H1 (cell line): ENCODE results near the gene UXT. TPM values are rescaled to one million over a fixed set of nuclear protein-coding genes. Genes with fewer than 3 reads are reported as not detected.

Source experiments
- CTCF ChIA-PET: fragments of 300-600 bp; sonication (Branson Sonifier 250); formaldehyde crosslinking; loops from one replicate; lab custom pipeline; 2021; ENCODE audit not compliant: partially characterized antibody; lab: Charles Lee
- POLR2A ChIA-PET: fragments of 300-600 bp; sonication (Branson Sonifier 250); formaldehyde crosslinking; loops from one replicate; lab custom pipeline; 2021; ENCODE audit warnings: inconsistent platforms; ENCODE audit not compliant: partially characterized antibody; lab: Charles Lee
- DNase-seq, 2 experiments: peaks; one replicate each; pipeline versions ENCODE4 v3.0.0 to v3.0.0-alpha.2; 2010 to 2022; ENCODE audit warnings: low spot score in 2 of 2, low read depth in 1 of 2, mixed read lengths in 1 of 2
- FAIRE-seq: peaks from 2 replicates; lab custom pipeline; 2011; peaks lifted over from hg19 to GRCh38; lab: Jason Lieb, UNC
- H2AFZ ChIP-seq: 2 replicates; pipeline ENCODE4 v1.8.1; 2012; ENCODE audit warnings: low read length, inconsistent platforms
- H2AK5ac ChIP-seq: 2 replicates; pipeline ENCODE4 v1.6.1; 2013; ENCODE audit warnings: low read depth, low read length
- H2BK120ac ChIP-seq: replicated peaks from 2 replicates; pipeline ENCODE3; 2013; ENCODE audit warnings: low read depth, low read length, inconsistent platforms
- H2BK12ac ChIP-seq: 2 replicates; pipeline ENCODE4 v1.6.1; 2013; ENCODE audit warnings: low read depth, low read length
- H2BK15ac ChIP-seq: 2 replicates; pipeline ENCODE4 v1.6.1; 2013; ENCODE audit warnings: low read length
- H2BK20ac ChIP-seq: 2 replicates; pipeline ENCODE4 v1.6.1; 2013; ENCODE audit warnings: low read length
- H2BK5ac ChIP-seq: 2 replicates; pipeline ENCODE4 v1.6.1; 2013; ENCODE audit warnings: low read depth, low read length
- H3K14ac ChIP-seq: 2 replicates; pipeline ENCODE4 v1.6.1; 2013; ENCODE audit warnings: inconsistent platforms; ENCODE audit not compliant: insufficient read length
- H3K18ac ChIP-seq: 2 replicates; pipeline ENCODE4 v1.6.1; 2013; ENCODE audit warnings: low read length; ENCODE audit errors: extremely low read depth
- H3K23ac ChIP-seq: 2 replicates; pipeline ENCODE4 v1.6.1; 2013; ENCODE audit warnings: inconsistent platforms; ENCODE audit not compliant: insufficient read length
- H3K23me2 ChIP-seq: 2 replicates; pipeline ENCODE4 v1.6.1; 2013; ENCODE audit warnings: low read depth, low read length
- H3K27ac ChIP-seq: 2 replicates; pipeline ENCODE4 v1.6.1; 2011; ENCODE audit warnings: low read depth, low read length, inconsistent platforms
- H3K27me3 ChIP-seq, 4 experiments: replicated peaks in 1 of 4; 1 replicate in 1 of 4; 2 replicates in 3 of 4; pipeline versions ENCODE4 v1.6.1 to v1.8.1; 2011 to 2013; ENCODE audit warnings: low read length in 3 of 4, mild to moderate bottlenecking in 3 of 4, inconsistent platforms in 2 of 4, mixed read lengths in 2 of 4, moderate library complexity in 1 of 4; ENCODE audit not compliant: control insufficient read depth in 3 of 4, insufficient read depth in 3 of 4; ENCODE audit errors: extremely low read depth in 1 of 4
- H3K36me3 ChIP-seq, 4 experiments: 2 replicates each; pipeline versions ENCODE4 v1.6.1 to v1.8.1; 2011 to 2013; ENCODE audit warnings: mild to moderate bottlenecking in 4 of 4, low read length in 3 of 4, moderate library complexity in 2 of 4, control low read depth in 1 of 4, inconsistent platforms in 1 of 4; ENCODE audit not compliant: insufficient read depth in 4 of 4, control insufficient read depth in 2 of 4
- H3K4ac ChIP-seq: replicated peaks from 2 replicates; pipeline ENCODE3; 2013; ENCODE audit warnings: low read length, low read depth, mixed read lengths, inconsistent platforms; ENCODE audit not compliant: insufficient read length
- H3K4me1 ChIP-seq, 4 experiments: replicated peaks in 1 of 4; 1 replicate in 1 of 4; 2 replicates in 3 of 4; pipeline versions ENCODE4 v1.6.1 to v1.8.1; 2011 to 2013; ENCODE audit warnings: low read length in 3 of 4, inconsistent platforms in 2 of 4, mixed read lengths in 1 of 4; ENCODE audit not compliant: insufficient read depth in 4 of 4, control insufficient read depth in 3 of 4
- H3K4me2 ChIP-seq, 2 experiments: 2 replicates each; pipeline versions ENCODE4 v1.6.1 to v1.8.1; 2011 to 2013; ENCODE audit warnings: low read depth in 2 of 2, low read length in 2 of 2, control low read depth in 1 of 2, inconsistent platforms in 1 of 2, mild to moderate bottlenecking in 1 of 2; ENCODE audit not compliant: insufficient read depth in 1 of 2
- H3K4me3 ChIP-seq, 4 experiments: fragments of 200-600, 300-600 bp in 1 of 4; sonication (generic), shearing (Covaris generic), sonication (Bioruptor Twin) in 1 of 4; 2 replicates each; pipeline versions ENCODE4 v1.5.1 to v1.8.1; 2011 to 2016; ENCODE audit warnings: low read length in 4 of 4, low read depth in 3 of 4, control low read depth in 2 of 4, inconsistent platforms in 2 of 4, mild to moderate bottlenecking in 2 of 4, mixed read lengths in 1 of 4, moderate library complexity in 1 of 4; ENCODE audit not compliant: insufficient read depth in 2 of 4; ENCODE audit errors: extremely low read depth in 1 of 4
- H3K56ac ChIP-seq: replicated peaks from 2 replicates; pipeline ENCODE3; 2013; ENCODE audit warnings: low read depth, mild to moderate bottlenecking, mixed read lengths, low read length, inconsistent platforms; ENCODE audit not compliant: insufficient read length
- H3K79me1 ChIP-seq: 2 replicates; pipeline ENCODE4 v1.6.1; 2013; ENCODE audit warnings: low read depth, low read length, control low read depth
- H3K79me2 ChIP-seq, 2 experiments: 2 replicates each; pipeline versions ENCODE4 v1.6.1 to v1.8.1; 2012 to 2013; ENCODE audit warnings: low read length in 2 of 2, mild to moderate bottlenecking in 2 of 2, inconsistent platforms in 1 of 2; ENCODE audit not compliant: insufficient read depth in 2 of 2, control insufficient read depth in 1 of 2
- H3K9ac ChIP-seq, 4 experiments: replicated peaks in 1 of 4; 1 replicate in 1 of 4; 2 replicates in 3 of 4; pipeline versions ENCODE4 v1.6.1 to v1.8.1; 2011 to 2013; ENCODE audit warnings: low read depth in 3 of 4, low read length in 3 of 4, control low read depth in 2 of 4, mild to moderate bottlenecking in 2 of 4, moderate library complexity in 2 of 4, inconsistent platforms in 1 of 4; ENCODE audit errors: extremely low read depth in 1 of 4
- H3K9me3 ChIP-seq, 2 experiments: 2 replicates each; pipeline versions ENCODE4 v1.6.1 to v1.8.1; 2012 to 2013; ENCODE audit warnings: mild to moderate bottlenecking in 2 of 2, moderate library complexity in 2 of 2, control low read depth in 1 of 2, inconsistent platforms in 1 of 2, low read depth in 1 of 2, low read length in 1 of 2, mixed read lengths in 1 of 2; ENCODE audit not compliant: insufficient read depth in 2 of 2
- H4K20me1 ChIP-seq, 2 experiments: replicated peaks in 1 of 2; 2 replicates each; pipeline versions ENCODE3 to v1.8.1; 2011 to 2013; ENCODE audit warnings: inconsistent platforms in 2 of 2, low read length in 2 of 2, mild to moderate bottlenecking in 1 of 2; ENCODE audit not compliant: insufficient read depth in 2 of 2, control insufficient read depth in 1 of 2
- H4K5ac ChIP-seq: 2 replicates; pipeline ENCODE4 v1.6.1; 2013; ENCODE audit warnings: low read length, low read depth, mixed read lengths, inconsistent platforms; ENCODE audit not compliant: insufficient read length
- H4K8ac ChIP-seq: 2 replicates; pipeline ENCODE4 v1.8.0; 2013; ENCODE audit warnings: mild to moderate bottlenecking, moderate library complexity, low read length, inconsistent platforms; ENCODE audit not compliant: insufficient read depth; ENCODE audit errors: extremely low read depth
- H4K91ac ChIP-seq: replicated peaks from 2 replicates; pipeline ENCODE3; 2013; ENCODE audit warnings: low read length, mixed read lengths, inconsistent platforms; ENCODE audit not compliant: insufficient read length
- CBX5 ChIP-seq: fragments of 300-800, 300-1000 bp; sonication (generic); IDR thresholded peaks from 2 replicates; pipeline ENCODE4 v1.7.1; 2016; ENCODE audit warnings: antibody characterized with exemption, low read length, low read depth
- RBBP5 ChIP-seq: IDR thresholded peaks from 2 replicates; pipeline ENCODE4 v1.7.1; 2012; ENCODE audit warnings: low read depth, mild to moderate bottlenecking, inconsistent platforms, low read length, moderate library complexity, borderline replicate concordance
- RNF2 ChIP-seq: fragments of 200-900, 300-1000 bp; sonication (generic); IDR thresholded peaks from 2 replicates; pipeline ENCODE4 v1.7.1; 2016; ENCODE audit warnings: borderline replicate concordance, low read depth, mild to moderate bottlenecking, antibody characterized with exemption, low read length; ENCODE audit not compliant: poor library complexity, severe bottlenecking; ENCODE audit errors: missing control alignments
- SAP30 ChIP-seq: fragments of 300-600 bp; sonication (generic); IDR thresholded peaks from 2 replicates; pipeline ENCODE4 v1.7.1; 2012; ENCODE audit warnings: low read length, moderate library complexity, mild to moderate bottlenecking, inconsistent platforms; ENCODE audit not compliant: insufficient read depth, insufficient replicate concordance
- SRF ChIP-seq: IDR thresholded peaks from 2 replicates; pipeline ENCODE4 v1.6.1; 2011; ENCODE audit warnings: mild to moderate bottlenecking, low read depth, low read length, moderate library complexity
- WGBS, 2 experiments: shearing (Covaris generic) in 1 of 2; methylation state at CpG; one replicate each; pipeline versions ENCODE4 v1.1.6 to v1.1.7; 2013 to 2015; ENCODE audit warnings: low lambda C conversion rate in 2 of 2, mixed read lengths in 2 of 2, inconsistent platforms in 1 of 2, low coverage in 1 of 2, missing lambda C conversion rate in 1 of 2; ENCODE audit not compliant: insufficient replicate concordance in 2 of 2, insufficient coverage in 1 of 2, insufficient read length in 1 of 2; ENCODE audit errors: extremely low coverage in 1 of 2, missing lambda C conversion rate in 1 of 2; 5-methylcytosine and 5-hydroxymethylcytosine counted together
- long read RNA-seq, 2 experiments: library from RNA in 1 of 2; library from capped mRNA in 1 of 2; stranded (forward); transcript quantifications; one replicate each; pipeline ENCODE4 v2.0.0, GENCODE V29; 2021; ENCODE audit warnings: inconsistent platforms in 1 of 2
- polyA minus RNA-seq, 3 experiments: library from RNA; depleted of rRNA, polyadenylated mRNA; stranded (reverse); fragments of >200 nt; gene quantifications; 1 replicate in 2 of 3; 2 replicates in 1 of 3; pipeline ENCODE4 v1.2.3, GENCODE V29; 2011
- polyA plus RNA-seq, 7 experiments: library from polyadenylated mRNA; depleted of rRNA in 3 of 7; stranded (reverse) in 5 of 7; unstranded in 2 of 7; fragments of >200 nt in 5 of 7; fragments of 200-250 nt in 2 of 7; gene quantifications; 1 replicate in 5 of 7; 2 replicates in 1 of 7; 4 replicates in 1 of 7; pipeline versions ENCODE4 v1.2.1 to v1.2.3, GENCODE V29; 2011 to 2013; ENCODE audit warnings: missing spikeins in 2 of 7, mixed read lengths in 2 of 7
- total RNA-seq: library from RNA; stranded (reverse); fragmentation: NEBNext Ultra II Directional; extraction: Animal tissue kit (Norgen Biotek cat#: 25700); gene quantifications from 2 replicates; pipeline ENCODE4 v1.2.1, GENCODE V29; 2021
- TF ChIP-seq, protein P1 (sequence below): IDR thresholded peaks from 2 replicates; pipeline ENCODE4 v1.6.1; 2012; ENCODE audit warnings: inconsistent platforms

The UXT gene, protein sequence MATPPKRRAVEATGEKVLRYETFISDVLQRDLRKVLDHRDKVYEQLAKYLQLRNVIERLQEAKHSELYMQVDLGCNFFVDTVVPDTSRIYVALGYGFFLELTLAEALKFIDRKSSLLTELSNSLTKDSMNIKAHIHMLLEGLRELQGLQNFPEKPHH
- total RNA-seq (68.5 and 69.4 TPM in 2 replicates), polyA plus RNA-seq (2011; rRNA removed) (95.0 and 116 TPM in 2 replicates), polyA minus RNA-seq (2011; rRNA and poly(A)+ RNA removed) (30.0 and 31.0 TPM in 2 replicates)
- polyA plus RNA-seq (2011; cell fraction: cytosol; rRNA removed), result 96.8 TPM
- 67.4 TPM for polyA plus RNA-seq (2011; cell fraction: nucleus; rRNA removed)
- polyA plus RNA-seq (2012, experiment 1 of 2), result 75.9 to 112 TPM (median 105 TPM) in 4 replicates
- polyA plus RNA-seq (2012, experiment 2 of 2), result 185 TPM
- 73.6 TPM for polyA plus RNA-seq (2013, experiment 1 of 2)
- polyA plus RNA-seq (2013, experiment 2 of 2), result 76.3 TPM
- 26.7 TPM for polyA minus RNA-seq (2011; cell fraction: cytosol; rRNA and poly(A)+ RNA removed)
- polyA minus RNA-seq (2011; cell fraction: nucleus; rRNA and poly(A)+ RNA removed), result 35.8 TPM
- long read RNA-seq, experiment 1, transcript UXT-201 (7 exons, 574 nt), result minor isoform, 15 of 68 reads
- long read RNA-seq, experiment 1, transcript UXT-202 (6 exons, 701 nt), result major isoform, 43 of 68 reads
- long read RNA-seq, experiment 1, partial matches to known transcripts, result 1 of 68 reads
- long read RNA-seq, experiment 1, other reads (novel, unspliced or antisense), result 8 of 68 reads
- long read RNA-seq, experiment 2, result 0 reads

DNA sequence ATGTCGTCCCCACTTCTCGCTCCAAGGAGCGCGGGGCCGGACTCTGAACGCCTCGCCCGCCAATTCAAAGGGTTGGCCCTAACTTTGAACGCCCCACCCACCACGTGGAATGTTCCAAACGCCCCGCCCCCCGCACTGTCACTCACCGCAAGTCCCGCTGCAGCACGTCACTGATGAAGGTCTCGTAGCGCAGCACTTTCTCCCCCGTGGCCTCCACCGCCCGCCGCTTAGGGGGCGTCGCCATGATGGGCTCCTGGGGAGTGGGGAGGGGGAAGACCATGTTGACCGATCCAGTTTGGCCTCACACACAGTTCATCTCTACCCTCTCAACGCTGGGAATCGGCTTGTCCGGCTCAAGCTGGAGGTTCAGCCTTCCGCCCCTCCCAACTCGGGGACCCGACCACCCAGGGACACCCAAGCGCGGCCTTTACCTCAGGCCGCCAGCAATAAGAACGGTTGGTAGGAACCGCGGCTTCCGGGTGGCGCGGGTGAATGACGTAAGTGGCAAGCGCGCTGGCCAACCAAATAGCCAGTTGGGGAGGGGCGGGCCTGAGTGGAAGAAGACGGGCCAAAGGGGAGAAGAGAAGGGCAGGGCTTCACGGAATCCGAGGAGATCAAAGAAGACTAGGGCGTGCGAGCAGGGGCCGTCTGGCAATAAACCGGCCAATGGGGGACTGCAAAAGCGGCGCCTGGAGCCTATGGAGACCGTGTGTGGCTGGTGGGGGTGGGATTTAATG lies at the start of gene UXT:
Gene UXT (minus strand): TSS at position 497 of the 737 bp plus-strand sequence. CDS start 253 bp downstream, at position 244.
- H2BK5ac ChIP-seq, result 0 out of 2 replicates have a peak within 1 kb of the TSS, but pooled peaks have one; percentile 83
- no peak within 1 kb of the TSS for H2AFZ ChIP-seq
- no peaks in the 10 kb centered on the region for H3K23me2 ChIP-seq
- H2BK15ac ChIP-seq, result no peak within 1 kb of the TSS
- H3K18ac ChIP-seq, result no peak within 1 kb of the TSS; the same call in 1 of the 2 replicates
- H2BK20ac ChIP-seq, result no peak within 1 kb of the TSS
- peak; percentile 85 to 89 for DNase-seq
- H3K27ac ChIP-seq, result peak within 1 kb of the TSS; percentile 98
- peak within 1 kb of the TSS; percentile 55 to 65 for H3K4me2 ChIP-seq
- no peak within 1 kb of the TSS for H3K23ac ChIP-seq
- peaks cover 0 to 4% (median 1%) of the 10 kb centered on the region in 4 experiments; a peak in 3 of 7 replicates for H3K27me3 ChIP-seq
- H3K4ac ChIP-seq, result no peak within 1 kb of the TSS
- peaks cover 0 to 16% (median 10%) of the 10 kb centered on the region in 4 experiments; a peak in 5 of 8 replicates for H3K36me3 ChIP-seq
- no peak within 1 kb of the TSS for H3K14ac ChIP-seq
- H3K4me3 ChIP-seq, result peak within 1 kb of the TSS; percentile 69 to 96 (median 88)
- peak within 1 kb of the TSS; percentile 79 for H4K5ac ChIP-seq
- FAIRE-seq, result no peak
- WGBS, 2 experiments, result 2% methylated on average over 28 of the region's 54 CpGs; no CpG with 5 or more reads in 1 of the 2 experiments
- no peak within 1 kb of the TSS for H2AK5ac ChIP-seq
- ChIA-PET CTCF (no interaction called here), POLR2A (no interaction called here)
- no peaks in the 10 kb centered on the region for H3K79me1 ChIP-seq
- H4K91ac ChIP-seq, result peak within 1 kb of the TSS; percentile 90
- H2BK120ac ChIP-seq, result no peak within 1 kb of the TSS
- no peak within 1 kb of the TSS for H3K56ac ChIP-seq
- H3K9me3 ChIP-seq, result no peaks in the 10 kb centered on the region
- H4K20me1 ChIP-seq, result no peaks in the 10 kb centered on the region
- H3K4me1 ChIP-seq, result no peaks in the 10 kb centered on the region
- H3K9ac ChIP-seq, result peak within 1 kb of the TSS; percentile 73 to 97 (median 93)
- peak within 1 kb of the TSS; percentile 92; the same call in 1 of the 2 replicates for H2BK12ac ChIP-seq
- H4K8ac ChIP-seq, result peak within 1 kb of the TSS; percentile 98; the same call in 1 of the 2 replicates
- no peaks in the 10 kb centered on the region for H3K79me2 ChIP-seq
- TF ChIP-seq CBX5, result no peak
- TF ChIP-seq, protein P1, sequence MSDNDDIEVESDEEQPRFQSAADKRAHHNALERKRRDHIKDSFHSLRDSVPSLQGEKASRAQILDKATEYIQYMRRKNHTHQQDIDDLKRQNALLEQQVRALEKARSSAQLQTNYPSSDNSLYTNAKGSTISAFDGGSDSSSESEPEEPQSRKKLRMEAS, result peak; percentile 59
- peak; percentile 48 for TF ChIP-seq SAP30
- TF ChIP-seq RBBP5, result 0 out of 2 replicates have a peak, but pooled peaks have one; percentile 29
- TF ChIP-seq RNF2, result no peak
- peak; percentile 48; the same call in 1 of the 2 replicates for TF ChIP-seq SRF
